Right atrium auricular region (tissue), 2 donors: Measurements from ENCODE around the gene MANF. TPM values are rescaled to one million over a fixed set of nuclear protein-coding genes. Genes with fewer than 3 reads are reported as not detected.

Source experiments
- DNase-seq: peaks from one replicate; pipeline ENCODE4 v3.0.0-alpha.2; 2019; ENCODE audit warnings: low spot score
- H3K27ac ChIP-seq, 2 donors: fragments of 200-600 bp; sonication (generic); 1 replicate in 1 of 2; 2 replicates in 1 of 2; pipeline ENCODE4 v1.5.1; 2016 to 2019
- H3K27me3 ChIP-seq, 2 donors: fragments of 200-600 bp; sonication (generic); one replicate each; pipeline versions ENCODE4 v1.5.1 to v1.6.0; 2017 to 2019
- H3K36me3 ChIP-seq: fragments of 200-600 bp; sonication (generic); one replicate; pipeline ENCODE4 v1.5.1; 2016
- H3K4me1 ChIP-seq, 2 donors: fragments of 200-600 bp; sonication (generic); one replicate each; pipeline versions ENCODE4 v1.5.1 to v1.6.0; 2017 to 2019
- H3K4me3 ChIP-seq, 2 donors: fragments of 200-600 bp; sonication (generic); 1 replicate in 1 of 2; 2 replicates in 1 of 2; pipeline ENCODE4 v1.5.1; 2017 to 2019; ENCODE audit warnings: mild to moderate bottlenecking in 1 of 2, moderate library complexity in 1 of 2
- H3K9me3 ChIP-seq, 2 donors: fragments of 200-600 bp; sonication (generic); one replicate each; pipeline ENCODE4 v1.5.1; 2019
- CTCF ChIP-seq, 2 donors: fragments of 200-600 bp; sonication (generic); IDR thresholded peaks; one replicate each; pipeline ENCODE4 v1.5.1; 2019; ENCODE audit warnings: antibody characterized with exemption in 2 of 2
- total RNA-seq, 2 donors: library from RNA; depleted of rRNA; stranded (reverse); fragments of >200 nt; gene quantifications; one replicate each; pipeline ENCODE4 v1.1.0, GENCODE V29; 2016

The MANF gene
- total RNA-seq, 2 donors from 2014 or later = 41.7 to 46.9 TPM

DNA sequence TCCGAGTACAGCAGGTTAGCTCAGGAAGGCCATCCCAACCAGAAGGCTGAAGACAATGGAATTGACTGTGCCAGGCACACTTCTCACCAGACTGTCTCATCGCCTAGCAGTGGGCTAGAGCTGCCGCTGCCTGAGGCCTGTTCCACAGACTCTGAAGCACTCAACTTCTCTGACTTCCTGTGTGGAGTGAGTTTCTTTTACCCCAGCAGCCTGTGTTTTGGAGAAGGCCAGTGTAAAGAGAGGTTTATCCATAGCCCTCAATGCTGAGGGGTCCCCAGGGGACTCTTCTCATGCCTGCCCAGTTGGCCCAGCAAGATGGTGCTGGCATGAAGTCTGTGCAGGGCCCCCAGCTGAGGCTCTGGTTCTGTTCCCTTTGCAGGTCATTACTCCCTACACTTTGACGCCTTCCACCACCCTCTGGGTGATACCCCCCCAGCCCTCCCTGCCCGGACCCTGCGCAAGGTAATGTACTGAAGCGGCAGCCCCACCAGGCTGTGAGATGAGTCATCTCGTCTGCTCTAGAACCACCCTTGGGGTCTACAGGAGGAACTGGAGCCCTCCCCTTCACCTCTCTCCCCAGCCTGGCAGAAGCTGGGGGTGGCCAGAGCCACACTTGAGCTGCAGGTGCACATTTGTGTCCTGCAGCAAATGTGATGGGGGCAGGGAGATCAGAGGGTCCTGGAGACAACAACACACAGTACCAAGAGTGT, 5.2 kb upstream of the MANF start:
- no peak for TF ChIP-seq CTCF (IDR thresholded peaks at IDR 0.05)
- Histone ChIP-seq H3K27me3 (no peaks in the 10 kb centered on the region), H3K4me3 (no peak overlapping the region), H3K9me3 (no peaks in the 10 kb centered on the region), H3K27ac (no peak overlapping the region), H3K4me1 (peaks cover 0 to 11% of the 10 kb centered on the region in 2 donors), H3K36me3 (no peaks in the 10 kb centered on the region)
- DNase-seq = no peak

DNA sequence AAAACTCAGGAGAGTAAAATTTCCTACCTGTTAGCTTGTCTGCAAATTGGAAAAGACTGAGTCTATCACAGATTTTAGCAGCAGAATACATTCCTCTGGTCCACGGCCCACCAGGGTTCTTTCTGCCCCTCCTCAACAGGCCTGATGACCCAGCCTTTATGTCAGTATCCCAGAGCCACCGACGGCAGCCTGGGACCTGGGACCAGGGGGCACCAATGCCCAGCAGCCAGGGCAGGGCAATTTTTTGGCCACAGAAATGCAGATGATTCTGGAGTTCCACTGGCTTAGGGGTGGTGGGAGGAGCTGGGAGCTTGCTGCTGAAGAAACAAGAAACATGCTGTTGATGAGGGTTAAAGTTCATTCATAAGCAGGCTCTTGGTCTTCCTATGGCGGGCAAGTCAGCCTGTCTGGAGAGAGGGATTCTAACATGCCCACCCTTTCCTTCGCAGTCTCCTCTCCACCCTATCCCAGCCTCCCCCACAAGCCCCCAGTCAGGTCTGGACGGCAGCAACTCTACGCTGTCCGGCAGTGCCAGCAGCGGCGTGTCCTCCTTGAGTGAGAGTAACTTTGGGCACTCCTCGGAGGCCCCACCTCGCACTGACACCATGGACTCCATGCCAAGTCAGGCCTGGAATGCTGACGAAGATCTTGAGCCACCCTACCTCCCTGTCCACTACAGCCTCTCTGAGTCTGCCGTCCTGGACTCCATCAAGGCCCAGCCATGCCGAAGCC, 4.3 kb upstream of the MANF start:
- no peaks in the 10 kb centered on the region for H3K27me3 ChIP-seq
- no peak for TF ChIP-seq CTCF (IDR thresholded peaks at IDR 0.05)
- H3K36me3 ChIP-seq = no peaks in the 10 kb centered on the region
- H3K4me3 ChIP-seq = no peak overlapping the region
- DNase-seq = no peak
- H3K27ac ChIP-seq = no peak overlapping the region
- peaks cover 0 to 14% of the 10 kb centered on the region in 2 donors for H3K4me1 ChIP-seq
- no peaks in the 10 kb centered on the region for H3K9me3 ChIP-seq

DNA sequence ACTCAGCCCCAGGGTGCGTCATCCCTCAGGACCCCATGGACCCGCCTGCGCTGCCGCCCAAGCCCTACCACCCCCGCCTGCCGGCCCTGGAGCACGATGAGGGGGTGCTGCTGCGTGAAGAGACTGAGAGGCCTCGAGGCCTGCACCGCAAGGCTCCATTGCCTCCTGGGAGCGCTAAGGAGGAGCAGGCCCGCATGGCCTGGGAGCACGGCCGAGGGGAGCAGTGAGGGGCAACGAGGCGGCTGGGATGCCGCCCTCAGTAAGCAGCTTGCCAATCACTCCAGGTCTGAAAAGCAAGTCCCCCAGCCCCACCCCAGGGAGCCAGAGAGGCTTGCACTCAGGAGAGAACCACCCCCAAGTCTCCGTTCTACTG, 3.8 kb upstream of the MANF start:
- no peak for DNase-seq
- H3K4me1 ChIP-seq = peaks cover 0 to 19% of the 10 kb centered on the region in 2 donors
- no peak for TF ChIP-seq CTCF (IDR thresholded peaks at IDR 0.05)

GRCh38 chr3:51382076-51382745, 2.9 kb upstream of the MANF start:
- H3K4me3 ChIP-seq = no peak overlapping the region
- no peaks in the 10 kb centered on the region for H3K36me3 ChIP-seq
- H3K9me3 ChIP-seq = no peaks in the 10 kb centered on the region
- no peak overlapping the region for H3K27ac ChIP-seq
- H3K27me3 ChIP-seq = no peaks in the 10 kb centered on the region
- DNase-seq = no peak
- no peak for TF ChIP-seq CTCF (IDR thresholded peaks at IDR 0.05)
- H3K4me1 ChIP-seq = peaks cover 0 to 28% of the 10 kb centered on the region in 2 donors

More for the DNA sequence above, 3.8 kb upstream of the MANF start:
- Histone ChIP-seq H3K27ac (no peak overlapping the region), H3K36me3 (no peaks in the 10 kb centered on the region), H3K9me3 (no peaks in the 10 kb centered on the region), H3K4me3 (no peak overlapping the region), H3K27me3 (no peaks in the 10 kb centered on the region)

GRCh38 chr3:51382947-51383578, 2.0 kb upstream of the MANF start:
- Histone ChIP-seq H3K9me3 (no peaks in the 10 kb centered on the region), H3K27ac (no peak overlapping the region), H3K27me3 (no peaks in the 10 kb centered on the region), H3K4me3 (no peak overlapping the region), H3K4me1 (peaks cover 0 to 37% of the 10 kb centered on the region in 2 donors), H3K36me3 (peaks cover 4% of the 10 kb centered on the region)
- TF ChIP-seq CTCF (IDR thresholded peaks at IDR 0.05) = no peak
- DNase-seq = no peak
